Measurements from ENCODE around the gene KIAA1210. TPM values are rescaled to one million over a fixed set of nuclear protein-coding genes. Genes with fewer than 3 reads are reported as not detected.

Gene KIAA1210
- polyA plus RNA-seq, 3 donors = not detected

DNA sequence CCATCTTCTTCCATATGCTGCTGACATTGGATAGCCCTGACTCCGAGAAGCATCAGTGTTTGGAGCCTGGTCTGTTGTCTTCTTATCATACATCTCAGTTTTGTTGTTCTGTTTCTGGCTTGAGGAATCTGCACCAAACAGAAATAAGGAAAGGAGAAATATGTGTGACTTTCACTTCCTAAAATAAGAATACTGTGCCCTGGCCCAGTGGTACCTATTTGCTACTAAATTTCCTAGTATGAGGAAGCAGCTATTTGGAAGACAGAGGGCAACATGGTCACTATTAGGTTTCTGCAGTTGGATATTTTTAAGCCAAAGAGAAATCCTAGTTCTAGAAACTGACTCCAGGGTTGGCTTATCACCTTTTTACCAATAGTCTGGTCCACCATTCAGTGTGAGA lies 38.0 kb downstream of the KIAA1210 start:
- Histone ChIP-seq H3K9ac (ENCODE audit: insufficient read depth, low read length, poor library complexity, severe bottlenecking) (no peak overlapping the region), H3K79me2 (ENCODE audit: insufficient read depth, low read length) (no peaks in the 10 kb centered on the region), H3K4me2 (replicated peaks; ENCODE audit: extremely low read depth, low read length, poor library complexity, severe bottlenecking) (no peak overlapping the region), H3K4me3 (replicated peaks in 1 of 3; ENCODE audit: low read depth in 2 of 3, low read length in 3 of 3) (no peak overlapping the region), H3K36me3 (replicated peaks in 1 of 2; ENCODE audit: control insufficient read depth in 1 of 2, insufficient read depth in 2 of 2, low read length in 2 of 2) (no peaks in the 10 kb centered on the region), H3K27me3 (ENCODE audit: control insufficient read depth in 2 of 2, insufficient read depth in 2 of 2, low read length in 2 of 2) (no peaks in the 10 kb centered on the region), H2AFZ (ENCODE audit: insufficient read depth, low read depth, low read length, poor library complexity, severe bottlenecking) (no peak overlapping the region), H4K20me1 (ENCODE audit: insufficient read depth, low read length) (no peaks in the 10 kb centered on the region), H3K9me3 (replicated peaks in 1 of 2; ENCODE audit: control insufficient read depth in 1 of 2, insufficient read depth in 1 of 2, low read length in 2 of 2) (no peaks in the 10 kb centered on the region), H3K27ac (ENCODE audit: low read depth in 1 of 2, low read length in 2 of 2) (no peak overlapping the region), H3K4me1 (ENCODE audit: control insufficient read depth in 1 of 2, insufficient read depth in 2 of 2, low read length in 2 of 2) (peaks cover 5 to 6% of the 10 kb centered on the region in 2 donors)
- WGBS (ENCODE audit: insufficient coverage) = no CpG with 5 or more reads among the region's 1 CpG
- no peaks in the 10 kb centered on the region for H3K9me3 Mint-ChIP-seq
- H3K27me3 Mint-ChIP-seq (ENCODE audit: low read depth in 3 of 3) = peaks cover 3 to 5% (median 4%) of the 10 kb centered on the region in 3 donors
- TF ChIP-seq, protein P1, sequence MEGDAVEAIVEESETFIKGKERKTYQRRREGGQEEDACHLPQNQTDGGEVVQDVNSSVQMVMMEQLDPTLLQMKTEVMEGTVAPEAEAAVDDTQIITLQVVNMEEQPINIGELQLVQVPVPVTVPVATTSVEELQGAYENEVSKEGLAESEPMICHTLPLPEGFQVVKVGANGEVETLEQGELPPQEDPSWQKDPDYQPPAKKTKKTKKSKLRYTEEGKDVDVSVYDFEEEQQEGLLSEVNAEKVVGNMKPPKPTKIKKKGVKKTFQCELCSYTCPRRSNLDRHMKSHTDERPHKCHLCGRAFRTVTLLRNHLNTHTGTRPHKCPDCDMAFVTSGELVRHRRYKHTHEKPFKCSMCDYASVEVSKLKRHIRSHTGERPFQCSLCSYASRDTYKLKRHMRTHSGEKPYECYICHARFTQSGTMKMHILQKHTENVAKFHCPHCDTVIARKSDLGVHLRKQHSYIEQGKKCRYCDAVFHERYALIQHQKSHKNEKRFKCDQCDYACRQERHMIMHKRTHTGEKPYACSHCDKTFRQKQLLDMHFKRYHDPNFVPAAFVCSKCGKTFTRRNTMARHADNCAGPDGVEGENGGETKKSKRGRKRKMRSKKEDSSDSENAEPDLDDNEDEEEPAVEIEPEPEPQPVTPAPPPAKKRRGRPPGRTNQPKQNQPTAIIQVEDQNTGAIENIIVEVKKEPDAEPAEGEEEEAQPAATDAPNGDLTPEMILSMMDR (IDR thresholded peaks at IDR 0.05) = no peak
- H3K36me3 Mint-ChIP-seq = no peaks in the 10 kb centered on the region
- H3K4me1 Mint-ChIP-seq = peaks cover 4% of the 10 kb centered on the region
- peak overlapping the region in 2 of 7 donors; percentile 15 to 16 for H3K27ac Mint-ChIP-seq
- peak; percentile 8 to 29 (median 25) for DNase-seq
- no peak overlapping the region for H3K4me3 Mint-ChIP-seq
- intact Hi-C loops (cut with micrococcal nuclease) = no loop called here

DNA sequence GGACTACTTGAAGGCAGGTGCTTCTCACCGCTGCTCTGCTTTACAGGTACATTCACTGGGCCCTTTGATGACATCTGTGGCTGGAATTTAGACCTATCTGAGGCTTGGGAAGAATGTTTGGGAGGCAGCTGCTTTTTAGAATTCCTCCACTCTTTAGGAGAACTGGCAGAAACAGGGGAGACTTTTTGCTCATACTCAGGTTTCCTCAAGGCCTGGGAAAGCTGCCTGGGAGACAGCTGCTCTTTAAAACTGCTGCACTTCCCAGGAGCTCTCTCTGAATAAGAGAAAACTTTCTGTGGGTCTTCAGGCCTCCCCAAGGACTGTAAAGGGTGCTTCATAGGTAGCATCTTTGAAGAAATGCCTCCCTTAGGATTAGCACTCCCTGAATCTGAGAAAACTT lies 40.5 kb downstream of the KIAA1210 start:
- H3K27ac ChIP-seq (ENCODE audit: low read depth in 1 of 2, low read length in 2 of 2) = no peak overlapping the region
- H3K79me2 ChIP-seq (ENCODE audit: insufficient read depth, low read length) = no peaks in the 10 kb centered on the region
- Mint-ChIP-seq H3K4me3 (no peak overlapping the region), H3K36me3 (no peaks in the 10 kb centered on the region), H3K9me3 (no peaks in the 10 kb centered on the region), H3K4me1 (peaks cover 4% of the 10 kb centered on the region), H3K27me3 (ENCODE audit: low read depth in 3 of 3) (peaks cover 2 to 5% (median 3%) of the 10 kb centered on the region in 3 donors), H3K27ac (no peak overlapping the region)
- H3K9ac ChIP-seq (ENCODE audit: insufficient read depth, low read length, poor library complexity, severe bottlenecking) = no peak overlapping the region
- no peaks in the 10 kb centered on the region for H3K36me3 ChIP-seq (replicated peaks in 1 of 2; ENCODE audit: control insufficient read depth in 1 of 2, insufficient read depth in 2 of 2, low read length in 2 of 2)
- H3K4me1 ChIP-seq (ENCODE audit: control insufficient read depth in 1 of 2, insufficient read depth in 2 of 2, low read length in 2 of 2) = peaks cover 5 to 6% of the 10 kb centered on the region in 2 donors
- no peaks in the 10 kb centered on the region for H3K27me3 ChIP-seq (ENCODE audit: control insufficient read depth in 2 of 2, insufficient read depth in 2 of 2, low read length in 2 of 2)
- H3K9me3 ChIP-seq (replicated peaks in 1 of 2; ENCODE audit: control insufficient read depth in 1 of 2, insufficient read depth in 1 of 2, low read length in 2 of 2) = no peaks in the 10 kb centered on the region
- intact Hi-C loops (cut with micrococcal nuclease) = no loop called here
- TF ChIP-seq, protein P1 (IDR thresholded peaks at IDR 0.05) = no peak
- 83% methylated on average over 1 of the region's 1 CpG for WGBS (ENCODE audit: insufficient coverage)
- no peak overlapping the region for H3K4me2 ChIP-seq (replicated peaks; ENCODE audit: extremely low read depth, low read length, poor library complexity, severe bottlenecking)
- H3K4me3 ChIP-seq (replicated peaks in 1 of 3; ENCODE audit: low read depth in 2 of 3, low read length in 3 of 3) = no peak overlapping the region
- H4K20me1 ChIP-seq (ENCODE audit: insufficient read depth, low read length) = no peaks in the 10 kb centered on the region
- no peak for DNase-seq
- no peak overlapping the region for H2AFZ ChIP-seq (ENCODE audit: insufficient read depth, low read depth, low read length, poor library complexity, severe bottlenecking)

All from CD14-positive monocyte (primary cell).